K562 (cell line): Measurements from ENCODE around the gene PRM2. TPM values are rescaled to one million over a fixed set of nuclear protein-coding genes. Genes with fewer than 3 reads are reported as not detected.

Experiments
- AFF4 ChIP-seq: sonication (generic); formaldehyde crosslinking; IDR thresholded peaks from 2 replicates; pipeline ENCODE4 v1.8.0; 2023; ENCODE audit warnings: mild to moderate bottlenecking, missing genetic modification reagents
- CGGBP1 ChIP-seq: fragments of 250-450 bp; sonication (Bioruptor Pico); IDR thresholded peaks from 2 replicates; pipeline ENCODE4 v1.9.0; 2021; ENCODE audit warnings: mild to moderate bottlenecking
- EHMT2 ChIP-seq: fragments of 450-650 bp; IDR thresholded peaks from 2 replicates; pipeline ENCODE4 v1.6.1; 2018; ENCODE audit warnings: antibody characterized with exemption
- GATAD2A ChIP-seq: fragments of 450-650 bp; IDR thresholded peaks from 2 replicates; pipeline ENCODE4 v1.6.1; 2017
- MECOM ChIP-seq: fragments of 250-450 bp; sonication (Bioruptor Pico); IDR thresholded peaks from 2 replicates; pipeline ENCODE4 v1.8.0; 2022; ENCODE audit warnings: inconsistent platforms
- MNT ChIP-seq, 2 experiments: fragments of 450-650 bp; conservative IDR thresholded peaks; 2 replicates each; pipeline ENCODE4 v1.6.1; 2017; ENCODE audit warnings: mild to moderate bottlenecking in 2 of 2, moderate library complexity in 2 of 2
- NR3C1 ChIP-seq: sonication (generic); formaldehyde crosslinking; IDR thresholded peaks from 2 replicates; pipeline ENCODE4 v1.8.1; 2022; ENCODE audit warnings: missing genetic modification reagents
- POLR3G ChIP-seq: IDR thresholded peaks from 2 replicates; pipeline ENCODE4 v1.6.1; 2011; ENCODE audit not compliant: insufficient read length, insufficient replicate concordance; ENCODE audit errors: extremely low read depth
- RUNX1 ChIP-seq: sonication (generic); IDR thresholded peaks from 2 replicates; pipeline ENCODE4 v1.6.1; 2016; ENCODE audit warnings: antibody characterized with exemption, low read depth
- SIN3A ChIP-seq, 2 experiments: fragments of 150-350 bp in 1 of 2; IDR thresholded peaks; 2 replicates each; pipeline ENCODE4 v1.6.1; 2011 to 2016; ENCODE audit warnings: borderline replicate concordance in 2 of 2, low read depth in 2 of 2, low read length in 2 of 2, mild to moderate bottlenecking in 2 of 2, moderate library complexity in 2 of 2; ENCODE audit not compliant: control insufficient read depth in 1 of 2
- STAT5B ChIP-seq: fragments of 250-450 bp; sonication (Bioruptor Pico); IDR thresholded peaks from 2 replicates; pipeline ENCODE4 v1.8.0; 2021; ENCODE audit warnings: mild to moderate bottlenecking, inconsistent platforms
- TAF15 ChIP-seq: fragments of 200-400 bp; formaldehyde crosslinking; IDR thresholded peaks from 2 replicates; pipeline ENCODE4 v1.6.1; 2017; ENCODE audit warnings: mild to moderate bottlenecking, low read depth, low read length, moderate library complexity
- TCF15 ChIP-seq: fragments of 250-450 bp; sonication (Bioruptor Pico); IDR thresholded peaks from 2 replicates; pipeline ENCODE4 v1.8.0; 2022; ENCODE audit warnings: moderate library complexity, mild to moderate bottlenecking, inconsistent platforms
- TGIF2 ChIP-seq: sonication (generic); formaldehyde crosslinking; IDR thresholded peaks from 2 replicates; pipeline ENCODE4 v1.8.1; 2022; ENCODE audit warnings: mild to moderate bottlenecking, missing genetic modification reagents, moderate library complexity
- ZBTB12 ChIP-seq: fragments of 250-450 bp; sonication (Bioruptor Pico); IDR thresholded peaks from 2 replicates; pipeline ENCODE4 v1.4.0; 2020
- ZBTB7A ChIP-seq: IDR thresholded peaks from 2 replicates; pipeline ENCODE4 v1.6.1; 2011; ENCODE audit warnings: low read depth, mild to moderate bottlenecking, low read length, moderate library complexity, borderline replicate concordance; ENCODE audit not compliant: control insufficient read depth
- ZNF274 ChIP-seq: IDR thresholded peaks from 2 replicates; pipeline ENCODE4 v1.6.1; 2011; ENCODE audit warnings: low read depth, mild to moderate bottlenecking, low read length, moderate library complexity, borderline replicate concordance
- ZNF282 ChIP-seq: sonication (generic); formaldehyde crosslinking; IDR thresholded peaks from 2 replicates; pipeline ENCODE4 v1.8.1; 2023; ENCODE audit warnings: missing genetic modification reagents
- ZNF316 ChIP-seq: fragments of 450-650 bp; IDR thresholded peaks from 2 replicates; pipeline ENCODE4 v1.6.1; 2016
- polyA plus RNA-seq, 8 experiments: library from polyadenylated mRNA; depleted of rRNA in 4 of 8; stranded (reverse) in 5 of 8; unstranded in 3 of 8; fragments of >200 nt; fragmentation: Nextera tagmentation in 2 of 8; fragmentation: Illumina TruSeq in 1 of 8; extraction: Ambion mirVana in 2 of 8; extraction: Trizol in 1 of 8; gene quantifications; 2 replicates each; pipeline versions ENCODE4 v1.2.1 to v1.2.3, GENCODE V29; 2011 to 2014; ENCODE audit warnings: inconsistent platforms in 1 of 8, missing spikeins in 1 of 8
- total RNA-seq, 7 experiments: library from RNA; depleted of rRNA in 6 of 7; stranded (reverse); fragments of >200 nt in 6 of 7; fragmentation: Illumina TruSeq in 2 of 7; extraction: Trizol in 2 of 7; gene quantifications; 2 replicates each; pipeline versions ENCODE4 v1.2.1 to v1.2.3, GENCODE V29; 2011 to 2021; ENCODE audit warnings: low replicate concordance in 1 of 7
- TF ChIP-seq, protein P1 (sequence below): conservative IDR thresholded peaks from 2 replicates; pipeline ENCODE4 v1.6.1; 2011; ENCODE audit warnings: low read depth, mild to moderate bottlenecking, low read length; ENCODE audit not compliant: control insufficient read depth

Gene PRM2
- total and polyA plus RNA-seq, 9 of the 15 experiments (the other 6 are each of a cell fraction or from before 2014, with no cell fraction given), result not detected

GRCh38 chr16:11257131-11257938, 18.9 kb downstream of the PRM2 start (continued):
- TF ChIP-seq AFF4 (CRISPR knock-in tag), result no peak
- TF ChIP-seq MECOM (CRISPR knock-in tag), result no peak
- no peak for TF ChIP-seq STAT5B
- no peak for TF ChIP-seq CGGBP1 (CRISPR knock-in tag)
- TF ChIP-seq POLR3G, result no peak
- no peak for TF ChIP-seq ZNF316
- no peak for TF ChIP-seq ZBTB12 (CRISPR knock-in tag)
- TF ChIP-seq SIN3A (IDR thresholded peaks at IDR 0.05; ENCODE audit: borderline replicate concordance in 2 of 2, control insufficient read depth in 1 of 2, low read depth in 2 of 2, low read length in 2 of 2), result no peak
- peak; percentile 66; the same call in 1 of the 2 replicates for TF ChIP-seq GATAD2A
- no peak for TF ChIP-seq ZBTB7A
- no peak for TF ChIP-seq RUNX1
- TF ChIP-seq TAF15, result no peak
- no peak for TF ChIP-seq MNT (conservative IDR thresholded peaks at IDR 0.05)
- TF ChIP-seq, protein P1, sequence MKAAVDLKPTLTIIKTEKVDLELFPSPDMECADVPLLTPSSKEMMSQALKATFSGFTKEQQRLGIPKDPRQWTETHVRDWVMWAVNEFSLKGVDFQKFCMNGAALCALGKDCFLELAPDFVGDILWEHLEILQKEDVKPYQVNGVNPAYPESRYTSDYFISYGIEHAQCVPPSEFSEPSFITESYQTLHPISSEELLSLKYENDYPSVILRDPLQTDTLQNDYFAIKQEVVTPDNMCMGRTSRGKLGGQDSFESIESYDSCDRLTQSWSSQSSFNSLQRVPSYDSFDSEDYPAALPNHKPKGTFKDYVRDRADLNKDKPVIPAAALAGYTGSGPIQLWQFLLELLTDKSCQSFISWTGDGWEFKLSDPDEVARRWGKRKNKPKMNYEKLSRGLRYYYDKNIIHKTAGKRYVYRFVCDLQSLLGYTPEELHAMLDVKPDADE, result no peak
- no peak for TF ChIP-seq EHMT2
- no peak for TF ChIP-seq ZNF282 (CRISPR knock-in tag)
- no peak for TF ChIP-seq TGIF2 (CRISPR knock-in tag)
- TF ChIP-seq ZNF274, result no peak
- TF ChIP-seq NR3C1, result no peak
- no peak for TF ChIP-seq TCF15 (CRISPR knock-in tag)
